Psoas muscle (tissue), 7 donors: ENCODE results near the gene CCR5AS.

Experiments
- ATAC-seq, 4 donors: fragments of 200-7000 bp; cut with Tn5 transposase; one replicate each; pipeline ENCODE4 v1.9.1; 2020; ENCODE audit warnings: moderate library complexity in 3 of 4, mild to moderate bottlenecking in 2 of 4
- DNase-seq, 2 donors: peaks; one replicate each; pipeline ENCODE4 v3.0.0-alpha.2; 2020
- H3K27ac ChIP-seq: fragments of 200-600 bp; one replicate; pipeline ENCODE4 v1.8.0; 2022
- H3K27me3 ChIP-seq, 3 donors: fragments of 200-600 bp in 1 of 3; one replicate each; pipeline versions ENCODE4 v1.6.1 to v1.8.0; 2013 to 2022; ENCODE audit warnings: low read length in 2 of 3, mild to moderate bottlenecking in 2 of 3, moderate library complexity in 1 of 3; ENCODE audit not compliant: insufficient read depth in 3 of 3
- H3K36me3 ChIP-seq, 2 donors: fragments of 200-600 bp in 1 of 2; one replicate each; pipeline versions ENCODE4 v1.6.1 to v1.8.0; 2013 to 2022; ENCODE audit warnings: low read depth in 1 of 2, mild to moderate bottlenecking in 1 of 2, moderate library complexity in 1 of 2; ENCODE audit not compliant: insufficient read depth in 1 of 2
- H3K4me1 ChIP-seq: fragments of 200-600 bp; one replicate; pipeline ENCODE4 v1.8.0; 2022
- H3K4me3 ChIP-seq: fragments of 200-600 bp; one replicate; pipeline ENCODE4 v1.8.0; 2022; ENCODE audit warnings: mild to moderate bottlenecking
- H3K9me3 ChIP-seq: fragments of 200-600 bp; one replicate; pipeline ENCODE4 v1.8.0; 2022
- CTCF ChIP-seq: fragments of 200-600 bp; IDR thresholded peaks from one replicate; pipeline ENCODE4 v1.8.0; 2022; ENCODE audit warnings: antibody characterized with exemption
- WGBS, 3 donors: extraction: QIAGEN DNeasy Blood & Tissue Kit; methylation state at CpG; one replicate each; pipeline versions ENCODE4 v1.1.6 to v1.1.7; 2013; 5-methylcytosine and 5-hydroxymethylcytosine counted together
- intact Hi-C, 2 donors: fragments of 100-400 bp; cut with DNase I; formaldehyde crosslinking; loops; one replicate each; pipeline versions ENCODE4 v1.11.0 to v1.14.2; 2022
- donor health status: healthy with polysubstance abuse.
- donor health status: DM: no; HTN: no; CAD: no; lungs with moderate emphysema.
- donor health status: Bipolar disorder and iron deficiency.
- donor health status: healthy.
- donor health status: DM: yes; HTN: yes; CAD: no.
- donor health status: DM: no; HTN: no; CAD: no.
- donor health status: DM: yes; HTN: yes; CAD: no.

Gene CCR5AS

DNA sequence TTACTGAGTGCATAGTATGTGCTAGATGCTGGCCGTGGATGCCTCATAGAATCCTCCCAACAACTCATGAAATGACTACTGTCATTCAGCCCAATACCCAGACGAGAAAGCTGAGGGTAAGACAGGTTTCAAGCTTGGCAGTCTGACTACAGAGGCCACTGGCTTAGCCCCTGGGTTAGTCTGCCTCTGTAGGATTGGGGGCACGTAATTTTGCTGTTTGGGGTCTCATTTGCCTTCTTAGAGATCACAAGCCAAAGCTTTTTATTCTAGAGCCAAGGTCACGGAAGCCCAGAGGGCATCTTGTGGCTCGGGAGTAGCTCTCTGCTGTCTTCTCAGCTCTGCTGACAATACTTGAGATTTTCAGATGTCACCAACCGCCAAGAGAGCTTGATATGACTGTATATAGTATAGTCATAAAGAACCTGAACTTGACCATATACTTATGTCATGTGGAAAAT is 37.2 kb downstream of the CCR5AS start:
- DNase-seq (no peak), ATAC-seq (no peak)
- Histone ChIP-seq H3K27ac (no peak overlapping the region), H3K27me3 (peaks cover 0 to 4% (median 2%) of the 10 kb centered on the region in 3 donors), H3K9me3 (no peaks in the 10 kb centered on the region), H3K4me3 (no peak overlapping the region), H3K4me1 (no peaks in the 10 kb centered on the region), H3K36me3 (no peaks in the 10 kb centered on the region)
- intact Hi-C loops: loop anchor here in 1 of 2 donors (10.0 kb wide), 1 partner anchor 255 kb away; no protein-coding TSS in a partner anchor
- 69 to 85% (median 75%) methylated on average over 6 of the region's 6 CpGs for WGBS, 3 donors
- TF ChIP-seq CTCF: no peak

GRCh38 chr3:46369151-46369550 is 37.7 kb downstream of the CCR5AS start:
- H3K27ac ChIP-seq: no peak overlapping the region
- no peaks in the 10 kb centered on the region for H3K36me3 ChIP-seq
- DNase-seq: no peak
- 92 to 96% (median 92%) methylated on average over 4 of the region's 4 CpGs for WGBS, 3 donors
- H3K27me3 ChIP-seq: peaks cover 0 to 4% (median 2%) of the 10 kb centered on the region in 3 donors
- no peaks in the 10 kb centered on the region for H3K9me3 ChIP-seq
- intact Hi-C loops: loop anchor here in 1 of 2 donors (10.0 kb wide), 1 partner anchor 254 kb away; no protein-coding TSS in a partner anchor
- no peaks in the 10 kb centered on the region for H3K4me1 ChIP-seq
- ATAC-seq: no peak
- TF ChIP-seq CTCF: no peak
- H3K4me3 ChIP-seq: no peak overlapping the region

DNA sequence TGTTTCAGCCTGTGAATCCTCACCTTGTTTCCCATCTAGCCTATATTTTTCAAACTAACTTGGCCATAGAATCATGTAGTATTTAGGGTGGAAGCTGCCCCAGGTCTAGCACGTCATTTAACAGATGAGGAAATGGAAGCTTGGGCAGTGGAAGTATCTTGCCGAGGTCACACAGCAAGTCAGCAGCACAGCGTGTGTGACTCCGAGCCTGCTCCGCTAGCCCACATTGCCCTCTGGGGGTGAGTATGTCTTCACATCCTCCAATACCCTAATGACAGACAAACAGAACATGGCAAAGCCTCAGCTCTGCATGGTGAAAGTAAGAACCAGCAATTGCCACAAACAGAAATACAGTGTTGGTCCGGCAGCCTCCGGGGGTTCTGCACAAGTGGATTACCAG is 38.3 kb downstream of the CCR5AS start:
- peaks cover 0 to 4% (median 2%) of the 10 kb centered on the region in 3 donors for H3K27me3 ChIP-seq
- DNase-seq: peak; percentile 39 to 74
- WGBS, 3 donors: 52 to 72% (median 53%) methylated on average over 7 of the region's 7 CpGs
- H3K4me3 ChIP-seq: no peak overlapping the region
- H3K27ac ChIP-seq: no peak overlapping the region
- no peak for TF ChIP-seq CTCF
- ATAC-seq: peak in 3 of 4 donors; percentile 42 to 64 (median 48)
- H3K36me3 ChIP-seq: no peaks in the 10 kb centered on the region
- H3K9me3 ChIP-seq: no peaks in the 10 kb centered on the region
- H3K4me1 ChIP-seq: no peaks in the 10 kb centered on the region
- intact Hi-C loops: loop anchor here in 1 of 2 donors (10.0 kb wide), 1 partner anchor 254 kb away; no protein-coding TSS in a partner anchor

- Histone ChIP-seq H3K27me3 (peaks cover 0 to 4% (median 2%) of the 10 kb centered on the region in 3 donors), H3K27ac (no peak overlapping the region), H3K4me1 (no peaks in the 10 kb centered on the region), H3K4me3 (no peak overlapping the region), H3K9me3 (no peaks in the 10 kb centered on the region), H3K36me3 (no peaks in the 10 kb centered on the region)
- no peak for DNase-seq
- TF ChIP-seq CTCF: no peak
- intact Hi-C loops: loop anchor here in 1 of 2 donors (10.0 kb wide), 1 partner anchor 253 kb away; no protein-coding TSS in a partner anchor
- 50 to 66% (median 52%) methylated on average over 5 of the region's 5 CpGs for WGBS, 3 donors
- no peak for ATAC-seq
Measured at GRCh38 chr3:46367811-46368210, 39.1 kb downstream of the CCR5AS start.
